Endothelial cell of umbilical vein (primary cell): Measurements from ENCODE around the gene C1orf198. TPM values are rescaled to one million over a fixed set of nuclear protein-coding genes. Genes with fewer than 3 reads are reported as not detected.

Experiments used
- BruUV-seq: library from RNA; stranded (reverse); fragments of 400-500 nt; replicated peaks from 2 replicates; lab custom pipeline; 2021; lab: Mats Ljungman, UMichigan
- CTCF ChIA-PET: fragments of 300-600, 350-600 bp; sonication (Branson Sonifier 250); formaldehyde crosslinking; loops from one replicate; lab custom pipeline; 2021; ENCODE audit warnings: antibody characterized with exemption, inconsistent platforms; lab: Charles Lee
- POLR2A ChIA-PET: fragments of 300-600, 350-600 bp; sonication (Branson Sonifier 250); formaldehyde crosslinking; loops from one replicate; lab custom pipeline; 2021; ENCODE audit warnings: antibody characterized with exemption, inconsistent platforms; lab: Charles Lee
- DNase-seq: peaks from one replicate; pipeline ENCODE4 v3.0.0-alpha.2; 2011; ENCODE audit warnings: low read depth, low spot score
- FAIRE-seq: peaks from 2 replicates; lab custom pipeline; 2011; peaks lifted over from hg19 to GRCh38; lab: Jason Lieb, UNC
- H2AFZ ChIP-seq: 2 replicates; pipeline ENCODE4 v1.6.0; 2012; ENCODE audit warnings: low read depth, low read length, control low read depth, inconsistent platforms
- H3K27ac ChIP-seq: 2 replicates; pipeline ENCODE4 v1.5.1; 2011; ENCODE audit warnings: low read depth, mild to moderate bottlenecking, control low read depth, low read length, moderate library complexity; ENCODE audit not compliant: insufficient read depth
- H3K27me3 ChIP-seq, 2 experiments: 2 replicates each; pipeline versions ENCODE4 v1.6.0 to v1.6.1; 2011; ENCODE audit warnings: low read length in 2 of 2, mixed read lengths in 1 of 2; ENCODE audit not compliant: control insufficient read depth in 2 of 2, insufficient read depth in 2 of 2
- H3K36me3 ChIP-seq, 2 experiments: 2 replicates in 1 of 2; 3 replicates in 1 of 2; pipeline ENCODE4 v1.5.1; 2011; ENCODE audit warnings: low read length in 2 of 2, mild to moderate bottlenecking in 1 of 2, moderate library complexity in 1 of 2; ENCODE audit not compliant: control insufficient read depth in 2 of 2, insufficient read depth in 2 of 2; ENCODE audit errors: extremely low read depth in 1 of 2
- H3K4me1 ChIP-seq: 3 replicates; pipeline ENCODE4 v1.5.1; 2011; ENCODE audit warnings: mild to moderate bottlenecking, low read length; ENCODE audit not compliant: control insufficient read depth, insufficient read depth; ENCODE audit errors: extremely low read depth
- H3K4me2 ChIP-seq: 2 replicates; pipeline ENCODE4 v1.6.1; 2011; ENCODE audit warnings: low read length, control low read depth, mixed read lengths; ENCODE audit not compliant: insufficient read depth
- H3K4me3 ChIP-seq, 3 experiments: fragments of 200-600 bp in 1 of 3; sonication (generic), shearing (Covaris generic) in 1 of 3; replicated peaks in 1 of 3; 2 replicates each; pipeline ENCODE4 v1.5.1; 2011 to 2016; ENCODE audit warnings: control low read depth in 3 of 3, low read length in 3 of 3, mild to moderate bottlenecking in 2 of 3, inconsistent platforms in 1 of 3, low read depth in 1 of 3, moderate library complexity in 1 of 3; ENCODE audit not compliant: insufficient read depth in 1 of 3
- H3K79me2 ChIP-seq: 2 replicates; pipeline ENCODE4 v1.6.0; 2012; ENCODE audit warnings: low read length, inconsistent platforms; ENCODE audit not compliant: control insufficient read depth, insufficient read depth
- H3K9ac ChIP-seq: replicated peaks from 2 replicates; pipeline ENCODE3; 2011; ENCODE audit warnings: low read length, control low read depth; ENCODE audit not compliant: insufficient read depth; ENCODE audit errors: extremely low read depth
- H3K9me1 ChIP-seq: replicated peaks from 3 replicates; pipeline ENCODE4 v1.6.0; 2011; ENCODE audit warnings: mild to moderate bottlenecking, low read length; ENCODE audit not compliant: control insufficient read depth, insufficient read depth; ENCODE audit errors: extremely low read depth
- H3K9me3 ChIP-seq: replicated peaks from 2 replicates; pipeline ENCODE4 v1.5.1; 2012; ENCODE audit warnings: low read length, inconsistent platforms; ENCODE audit not compliant: control insufficient read depth, insufficient read depth
- H4K20me1 ChIP-seq: replicated peaks from 2 replicates; pipeline ENCODE3; 2011; ENCODE audit warnings: mild to moderate bottlenecking, low read length; ENCODE audit not compliant: control insufficient read depth, insufficient read depth; ENCODE audit errors: extremely low read depth
- FOS ChIP-seq: IDR thresholded peaks from 2 replicates; pipeline ENCODE4 v1.6.1; 2011; ENCODE audit warnings: mild to moderate bottlenecking, low read length, moderate library complexity, borderline replicate concordance; ENCODE audit not compliant: insufficient read depth
- GATA2 ChIP-seq: IDR thresholded peaks from 2 replicates; pipeline ENCODE4 v1.7.0; 2011; ENCODE audit warnings: low read depth, mild to moderate bottlenecking, moderate library complexity, mixed read lengths, low read length; ENCODE audit not compliant: insufficient read length, insufficient read depth
- dilution Hi-C: fragments of 300-500 bp; cut with MboI; formaldehyde crosslinking; loops from one replicate; pipeline ENCODE4 v1.15.0; 2019; ENCODE audit warnings: low sequenced_read_pairs; ENCODE audit not compliant: extremely low pct_ligation_motif_present
- intact Hi-C: fragments of 100-400 bp; cut with micrococcal nuclease; formaldehyde crosslinking; loops from one replicate; pipeline ENCODE4 v1.10.0; 2022
- polyA plus RNA-seq, 4 experiments: library from polyadenylated mRNA; depleted of rRNA in 3 of 4; stranded (reverse) in 3 of 4; unstranded in 1 of 4; fragments of >200 nt; gene quantifications; 2 replicates each; pipeline versions ENCODE4 v1.2.1 to v1.2.3, GENCODE V29; 2011 to 2012; ENCODE audit warnings: missing spikeins in 1 of 4
- total RNA-seq: library from RNA; stranded (reverse); gene quantifications from 2 replicates; pipeline ENCODE4 v1.2.3, GENCODE V29; 2021
- TF ChIP-seq, protein P1 (sequence below), 2 donors: IDR thresholded peaks; 1 replicate in 1 of 2; 2 replicates in 1 of 2; pipeline ENCODE4 v1.5.1; 2011; ENCODE audit warnings: low read length in 2 of 2, mild to moderate bottlenecking in 2 of 2, moderate library complexity in 2 of 2, control low read depth in 1 of 2, inconsistent platforms in 1 of 2, low read depth in 1 of 2; ENCODE audit not compliant: insufficient read depth in 1 of 2; ENCODE audit errors: extremely low read depth in 1 of 2

C1orf198 gene
- total and polyA plus RNA-seq, 2 donors (not counting 3 experiments of a cell fraction or from before 2014, with no cell fraction given): 21.2 to 29.2 TPM

DNA sequence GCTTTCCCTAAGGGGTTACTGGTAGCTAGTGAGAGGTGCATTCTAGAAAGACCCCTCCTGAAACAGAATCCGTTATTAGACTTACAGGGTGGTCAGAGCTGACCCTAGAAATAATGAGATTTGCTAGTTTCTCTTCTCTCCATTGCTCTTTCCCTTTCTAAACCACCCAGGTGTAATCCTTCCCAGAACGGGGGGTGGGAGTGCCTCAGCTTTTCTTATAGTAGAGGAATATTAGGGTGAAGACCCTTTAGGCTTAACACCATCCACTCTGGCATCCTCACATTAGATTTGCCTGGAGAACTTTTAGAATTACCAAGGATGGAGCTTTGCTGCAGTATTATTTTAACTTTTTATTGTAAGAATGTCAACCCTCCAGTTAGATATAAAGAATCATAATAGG is 71.7 kb downstream of the C1orf198 start:
- dilution Hi-C loops: no loop called here

More for the DNA sequence above, 71.7 kb downstream of the C1orf198 start:
- H3K36me3 ChIP-seq: no peaks in the 10 kb centered on the region
- CTCF ChIA-PET: interaction anchor here (1.4 to 5.0 kb wide), 3 partner anchors 295 to 414 kb away, joined by 5 to 40 read pairs (median 13); no protein-coding TSS in a partner anchor
- DNase-seq (no peak), FAIRE-seq (no peak)
- no peak overlapping the region for H3K27ac ChIP-seq
- POLR2A ChIA-PET: no interaction called here
- no peak overlapping the region for H3K9ac ChIP-seq
- TF ChIP-seq GATA2 (no peak), FOS (no peak)
- TF ChIP-seq, protein P1, sequence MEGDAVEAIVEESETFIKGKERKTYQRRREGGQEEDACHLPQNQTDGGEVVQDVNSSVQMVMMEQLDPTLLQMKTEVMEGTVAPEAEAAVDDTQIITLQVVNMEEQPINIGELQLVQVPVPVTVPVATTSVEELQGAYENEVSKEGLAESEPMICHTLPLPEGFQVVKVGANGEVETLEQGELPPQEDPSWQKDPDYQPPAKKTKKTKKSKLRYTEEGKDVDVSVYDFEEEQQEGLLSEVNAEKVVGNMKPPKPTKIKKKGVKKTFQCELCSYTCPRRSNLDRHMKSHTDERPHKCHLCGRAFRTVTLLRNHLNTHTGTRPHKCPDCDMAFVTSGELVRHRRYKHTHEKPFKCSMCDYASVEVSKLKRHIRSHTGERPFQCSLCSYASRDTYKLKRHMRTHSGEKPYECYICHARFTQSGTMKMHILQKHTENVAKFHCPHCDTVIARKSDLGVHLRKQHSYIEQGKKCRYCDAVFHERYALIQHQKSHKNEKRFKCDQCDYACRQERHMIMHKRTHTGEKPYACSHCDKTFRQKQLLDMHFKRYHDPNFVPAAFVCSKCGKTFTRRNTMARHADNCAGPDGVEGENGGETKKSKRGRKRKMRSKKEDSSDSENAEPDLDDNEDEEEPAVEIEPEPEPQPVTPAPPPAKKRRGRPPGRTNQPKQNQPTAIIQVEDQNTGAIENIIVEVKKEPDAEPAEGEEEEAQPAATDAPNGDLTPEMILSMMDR (IDR thresholded peaks at IDR 0.05; ENCODE audit: extremely low read depth in 1 of 2, insufficient read depth in 1 of 2, low read depth in 1 of 2, low read length in 2 of 2): no peak
- no TSS peak for BruUV-seq
- no peak overlapping the region for H2AFZ ChIP-seq
- no peaks in the 10 kb centered on the region for H3K27me3 ChIP-seq
- no peaks in the 10 kb centered on the region for H3K4me1 ChIP-seq
- no peaks in the 10 kb centered on the region for H3K79me2 ChIP-seq
- intact Hi-C loops: loop anchor here (5.0 kb wide), 1 partner anchor 806 kb away; no protein-coding TSS in a partner anchor
- no peak overlapping the region for H3K4me2 ChIP-seq
- H3K4me3 ChIP-seq: no peak overlapping the region
- H3K9me3 ChIP-seq: no peaks in the 10 kb centered on the region
- no peaks in the 10 kb centered on the region for H4K20me1 ChIP-seq
- no peaks in the 10 kb centered on the region for H3K9me1 ChIP-seq
